AG09309 (cell line): ENCODE measurements around the gene MMP13.
A peak's percentile ranks its signal among the peaks of the same experiment; 100 is the strongest.
"Not testable (repeated sequence)": the region's sequence is repeated elsewhere in the genome, so short reads cannot be mapped to it uniquely, and the experiment has no call there.

Source experiments
- DNase-seq: peaks from one replicate; pipeline ENCODE4 v3.0.0-alpha.2; 2010; ENCODE audit warnings: low read depth
- H3K4me3 ChIP-seq: 2 replicates; pipeline ENCODE4 v1.5.1; 2011; ENCODE audit warnings: mild to moderate bottlenecking, low read depth, low read length, moderate library complexity; ENCODE audit not compliant: control insufficient read depth
- TF ChIP-seq, protein P1 (sequence below): IDR thresholded peaks from 2 replicates; pipeline ENCODE4 v1.5.1; 2011; ENCODE audit warnings: mild to moderate bottlenecking, low read depth, low read length, inconsistent platforms; ENCODE audit not compliant: insufficient read depth, control insufficient read depth; ENCODE audit errors: missing control alignments

The MMP13 gene

DNA sequence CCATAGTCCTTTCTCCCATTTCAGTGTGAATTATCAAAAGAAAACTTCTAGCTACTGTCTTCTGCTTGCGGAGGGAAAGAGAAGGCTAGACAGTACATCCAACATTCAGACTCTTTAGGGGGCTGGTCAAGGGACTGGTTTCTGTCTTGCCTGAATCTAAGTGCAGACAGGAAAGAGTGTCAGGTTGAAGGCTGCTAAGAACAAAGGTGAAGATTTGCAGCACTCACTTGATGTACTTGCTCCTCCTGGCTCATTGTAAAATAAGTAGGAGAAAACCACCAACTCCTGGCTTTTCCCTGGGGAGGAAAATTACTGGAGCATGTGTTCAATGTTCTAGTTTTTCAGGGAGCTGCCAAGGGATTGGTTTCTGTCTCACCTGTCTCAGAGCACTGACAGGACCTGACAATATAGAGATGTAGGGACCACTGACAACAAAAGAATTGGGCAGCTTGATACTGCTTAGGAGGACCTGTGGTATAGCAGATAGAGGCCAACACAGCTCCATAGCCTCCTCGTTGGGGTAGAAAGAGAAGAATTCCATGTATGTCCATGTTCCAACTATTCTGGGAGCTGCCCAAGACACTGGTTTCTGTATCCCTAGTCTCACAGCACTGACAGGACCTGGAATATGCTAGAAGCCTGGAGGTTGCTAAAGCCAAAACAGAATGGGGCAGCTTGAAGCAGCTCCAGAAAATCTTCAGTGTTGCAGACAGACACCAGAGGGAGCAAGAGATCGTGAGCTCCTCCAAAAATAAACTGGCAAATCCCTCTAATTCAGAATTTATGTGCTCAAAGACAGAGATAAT is 41.1 kb downstream of the MMP13 start:
- TF ChIP-seq, protein P1, sequence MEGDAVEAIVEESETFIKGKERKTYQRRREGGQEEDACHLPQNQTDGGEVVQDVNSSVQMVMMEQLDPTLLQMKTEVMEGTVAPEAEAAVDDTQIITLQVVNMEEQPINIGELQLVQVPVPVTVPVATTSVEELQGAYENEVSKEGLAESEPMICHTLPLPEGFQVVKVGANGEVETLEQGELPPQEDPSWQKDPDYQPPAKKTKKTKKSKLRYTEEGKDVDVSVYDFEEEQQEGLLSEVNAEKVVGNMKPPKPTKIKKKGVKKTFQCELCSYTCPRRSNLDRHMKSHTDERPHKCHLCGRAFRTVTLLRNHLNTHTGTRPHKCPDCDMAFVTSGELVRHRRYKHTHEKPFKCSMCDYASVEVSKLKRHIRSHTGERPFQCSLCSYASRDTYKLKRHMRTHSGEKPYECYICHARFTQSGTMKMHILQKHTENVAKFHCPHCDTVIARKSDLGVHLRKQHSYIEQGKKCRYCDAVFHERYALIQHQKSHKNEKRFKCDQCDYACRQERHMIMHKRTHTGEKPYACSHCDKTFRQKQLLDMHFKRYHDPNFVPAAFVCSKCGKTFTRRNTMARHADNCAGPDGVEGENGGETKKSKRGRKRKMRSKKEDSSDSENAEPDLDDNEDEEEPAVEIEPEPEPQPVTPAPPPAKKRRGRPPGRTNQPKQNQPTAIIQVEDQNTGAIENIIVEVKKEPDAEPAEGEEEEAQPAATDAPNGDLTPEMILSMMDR: peak; percentile 84
- no peak overlapping the region for H3K4me3 ChIP-seq
- DNase-seq: no peak

DNA sequence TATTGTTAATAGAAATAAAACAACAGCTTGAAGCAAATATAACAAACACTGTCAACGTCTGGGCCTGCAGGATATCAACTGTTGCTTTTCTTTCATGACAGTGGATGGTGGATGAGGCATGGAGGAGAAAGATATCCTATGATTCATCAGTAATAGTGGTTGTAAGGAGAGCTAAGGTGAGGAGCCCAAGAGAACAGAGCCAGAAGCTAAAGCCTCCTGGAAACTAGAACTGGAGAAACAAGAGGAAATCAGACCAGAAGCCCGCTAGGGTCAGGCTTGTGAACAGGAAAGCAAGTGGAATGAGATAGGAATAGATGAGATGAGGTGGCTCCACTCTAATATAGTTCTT is 43.1 kb downstream of the MMP13 start:
- no peak for DNase-seq
- no peak overlapping the region for H3K4me3 ChIP-seq
- TF ChIP-seq, protein P1: no peak

DNA sequence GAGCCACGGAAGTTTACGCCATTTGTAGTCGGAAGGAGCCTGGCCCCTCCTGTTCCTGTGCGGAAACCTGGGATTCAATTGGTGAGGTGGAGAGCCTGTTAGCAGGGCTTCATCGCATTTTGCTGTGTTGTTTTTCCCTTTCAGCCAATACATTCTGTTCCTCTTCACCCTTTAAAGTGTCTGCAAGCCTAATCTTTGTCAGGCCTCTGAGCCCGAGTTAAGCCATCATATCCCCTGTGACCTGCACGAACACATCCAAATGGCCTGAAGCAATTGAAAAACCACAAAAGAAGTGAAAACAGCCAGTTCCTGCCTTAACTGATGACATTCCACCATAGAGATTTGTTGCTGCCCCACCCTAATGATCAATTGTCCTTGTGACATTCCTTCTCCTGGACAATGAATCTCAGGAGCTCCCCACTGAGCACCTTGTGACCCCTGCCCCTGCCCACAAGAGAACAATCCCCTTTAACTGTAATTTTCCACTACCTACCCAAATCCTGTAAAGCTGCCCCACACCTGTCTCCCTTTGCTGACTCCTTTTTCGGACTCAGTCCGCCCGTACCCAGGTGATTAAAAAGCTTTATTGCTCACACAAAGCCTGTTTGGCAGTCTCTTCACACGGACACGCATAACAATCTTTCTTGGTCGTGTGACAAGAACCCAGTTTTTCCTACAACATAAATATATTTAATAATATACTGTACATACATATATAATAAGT is 43.6 kb downstream of the MMP13 start:
- H3K4me3 ChIP-seq: no peak overlapping the region
- TF ChIP-seq, protein P1: no peak
- no peak for DNase-seq

DNA sequence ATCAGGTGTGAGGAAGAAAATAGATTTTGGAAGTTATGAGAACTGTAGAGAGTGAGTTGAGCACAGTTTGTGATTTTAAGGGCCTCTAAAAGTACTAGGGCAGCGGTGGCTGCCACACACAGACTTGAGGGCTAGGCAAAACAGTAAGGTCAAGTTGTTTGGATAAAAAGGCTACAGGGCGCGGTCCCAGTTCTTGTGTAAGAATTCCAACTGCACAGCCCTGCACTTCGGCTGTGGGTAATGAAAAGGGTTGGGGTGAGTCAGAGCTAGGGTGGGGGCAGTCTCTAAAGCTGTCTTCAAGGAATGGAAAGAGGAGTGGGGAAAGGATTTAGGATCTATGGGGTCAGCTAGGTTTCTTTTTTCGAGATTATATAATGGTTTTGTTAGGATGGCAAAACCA is 49.7 kb downstream of the MMP13 start:
- H3K4me3 ChIP-seq, DNase-seq: not testable (repeated sequence)

DNA sequence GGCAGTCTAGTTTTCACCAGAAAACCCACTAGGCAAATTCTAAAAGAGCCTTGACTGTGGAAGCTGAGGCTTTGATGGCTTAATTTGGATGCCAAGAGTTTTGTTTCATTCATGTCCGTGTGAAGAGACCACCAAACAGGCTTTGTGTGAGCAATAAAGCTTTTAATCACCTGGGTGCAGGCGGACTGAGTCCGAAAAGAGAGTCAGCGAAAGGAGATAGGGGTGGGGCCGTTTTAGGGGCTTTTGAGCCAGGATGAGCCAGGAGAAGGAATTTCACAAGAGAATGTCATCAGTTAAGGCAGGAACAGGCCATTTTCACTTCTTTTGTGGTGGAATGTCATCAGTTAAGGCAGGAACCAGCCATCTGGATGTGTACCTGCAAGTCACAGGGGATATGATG is 51.6 kb downstream of the MMP13 start:
- not testable (repeated sequence) for DNase-seq, H3K4me3 ChIP-seq

DNA sequence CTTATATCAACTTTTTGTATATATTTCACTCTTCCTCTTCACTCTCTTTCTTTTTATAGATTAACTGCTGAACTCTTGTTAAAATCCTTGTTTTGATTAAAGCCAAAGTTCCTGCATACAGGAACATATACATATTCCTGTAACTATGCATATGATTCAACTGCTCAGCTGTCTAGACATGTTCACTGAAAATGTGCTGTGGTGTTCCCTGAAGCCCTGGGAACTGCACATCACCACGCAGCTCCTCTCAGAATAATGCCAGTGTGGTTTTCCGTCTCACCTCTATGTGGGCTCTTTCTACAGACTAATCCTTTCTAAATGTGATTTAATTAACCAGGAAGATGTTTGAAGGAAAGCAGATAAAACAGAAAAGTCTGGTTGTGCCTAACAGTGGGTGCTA is 55.2 kb downstream of the MMP13 start:
- no peak overlapping the region for H3K4me3 ChIP-seq
- DNase-seq: no peak
- TF ChIP-seq, protein P1: no peak
